Measurements from ENCODE around the gene TBC1D1. TPM values are rescaled to one million over a fixed set of nuclear protein-coding genes. Genes with fewer than 3 reads are reported as not detected.

Gene TBC1D1
- total RNA-seq, 1 donor from 2014 or later, result 133 TPM

DNA sequence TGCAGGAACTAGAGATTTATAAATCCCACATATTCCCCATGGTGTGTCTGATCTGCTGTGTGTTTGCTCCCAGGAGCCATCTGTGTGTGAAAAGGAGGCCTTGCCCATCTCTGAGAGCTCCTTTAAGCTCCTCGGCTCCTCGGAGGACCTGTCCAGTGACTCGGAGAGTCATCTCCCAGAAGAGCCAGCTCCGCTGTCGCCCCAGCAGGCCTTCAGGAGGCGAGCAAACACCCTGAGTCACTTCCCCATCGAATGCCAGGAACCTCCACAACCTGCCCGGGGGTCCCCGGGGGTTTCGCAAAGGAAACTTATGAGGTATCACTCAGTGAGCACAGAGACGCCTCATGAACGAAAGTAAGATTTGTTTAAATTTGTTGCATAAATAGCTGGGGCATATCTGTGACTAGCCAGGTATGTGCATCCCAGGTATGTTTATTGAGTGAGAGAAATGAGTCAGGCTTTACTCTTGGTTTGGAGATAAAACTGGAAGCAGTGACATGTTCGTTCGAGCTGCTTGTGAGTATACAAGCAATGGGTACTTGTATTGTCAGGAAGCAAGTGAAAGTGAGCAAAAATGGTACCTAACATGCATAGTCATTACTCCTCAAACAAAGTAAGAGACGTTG is 158.8 kb downstream of the TBC1D1 start:
- Histone ChIP-seq H3K36me3 (ENCODE audit: control insufficient read depth, insufficient read depth, low read length) (no peaks in the 10 kb centered on the region), H3K4me3 (ENCODE audit: low read depth, low read length) (no peak overlapping the region), H3K27me3 (ENCODE audit: control insufficient read depth, insufficient read depth, low read length) (no peaks in the 10 kb centered on the region)
- DNase-seq (ENCODE audit: low read depth), result no peak
- TF ChIP-seq, protein P1, sequence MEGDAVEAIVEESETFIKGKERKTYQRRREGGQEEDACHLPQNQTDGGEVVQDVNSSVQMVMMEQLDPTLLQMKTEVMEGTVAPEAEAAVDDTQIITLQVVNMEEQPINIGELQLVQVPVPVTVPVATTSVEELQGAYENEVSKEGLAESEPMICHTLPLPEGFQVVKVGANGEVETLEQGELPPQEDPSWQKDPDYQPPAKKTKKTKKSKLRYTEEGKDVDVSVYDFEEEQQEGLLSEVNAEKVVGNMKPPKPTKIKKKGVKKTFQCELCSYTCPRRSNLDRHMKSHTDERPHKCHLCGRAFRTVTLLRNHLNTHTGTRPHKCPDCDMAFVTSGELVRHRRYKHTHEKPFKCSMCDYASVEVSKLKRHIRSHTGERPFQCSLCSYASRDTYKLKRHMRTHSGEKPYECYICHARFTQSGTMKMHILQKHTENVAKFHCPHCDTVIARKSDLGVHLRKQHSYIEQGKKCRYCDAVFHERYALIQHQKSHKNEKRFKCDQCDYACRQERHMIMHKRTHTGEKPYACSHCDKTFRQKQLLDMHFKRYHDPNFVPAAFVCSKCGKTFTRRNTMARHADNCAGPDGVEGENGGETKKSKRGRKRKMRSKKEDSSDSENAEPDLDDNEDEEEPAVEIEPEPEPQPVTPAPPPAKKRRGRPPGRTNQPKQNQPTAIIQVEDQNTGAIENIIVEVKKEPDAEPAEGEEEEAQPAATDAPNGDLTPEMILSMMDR (IDR thresholded peaks at IDR 0.05; ENCODE audit: insufficient read depth, low read length, poor library complexity, severe bottlenecking), result no peak

DNA sequence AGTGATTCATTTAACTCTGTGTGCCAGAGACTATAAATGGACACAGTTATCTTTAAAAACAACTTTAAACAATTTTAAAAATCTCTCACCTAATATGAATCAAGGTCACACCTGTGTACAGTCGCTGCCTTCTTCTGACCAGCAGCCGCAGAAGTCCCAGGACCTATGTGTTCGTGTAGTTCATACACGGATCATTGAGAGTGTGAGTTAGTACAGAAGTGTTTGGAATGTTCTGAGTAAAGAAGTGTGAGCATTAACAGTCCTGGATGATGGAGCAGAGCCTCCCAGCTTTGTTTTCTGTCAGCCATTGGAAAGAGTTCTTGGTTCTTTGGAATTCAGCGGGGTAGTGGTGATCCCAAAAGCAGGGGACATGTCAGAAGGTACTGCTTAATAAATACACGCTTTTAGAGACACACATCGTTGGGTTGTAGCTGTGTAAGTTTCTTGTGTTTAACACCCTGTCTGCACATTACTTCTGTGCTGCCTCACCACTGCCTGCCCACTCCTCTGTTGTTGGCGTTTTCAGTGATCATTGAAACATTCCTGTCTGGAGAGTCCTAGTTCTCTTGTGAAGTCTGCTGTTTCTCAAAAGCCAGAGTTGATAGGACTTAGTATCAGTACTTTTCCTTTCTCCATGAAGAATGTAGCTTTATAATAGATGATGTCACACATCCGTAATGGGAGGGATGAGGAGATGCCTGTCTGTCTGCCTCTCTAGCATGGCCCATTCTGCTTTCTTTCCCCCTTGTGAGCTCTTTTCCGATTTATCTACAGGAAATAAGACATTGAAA is 159.9 kb downstream of the TBC1D1 start:
- DNase-seq (ENCODE audit: low read depth), result no peak
- TF ChIP-seq, protein P1 (IDR thresholded peaks at IDR 0.05; ENCODE audit: insufficient read depth, low read length, poor library complexity, severe bottlenecking), result no peak

DNA sequence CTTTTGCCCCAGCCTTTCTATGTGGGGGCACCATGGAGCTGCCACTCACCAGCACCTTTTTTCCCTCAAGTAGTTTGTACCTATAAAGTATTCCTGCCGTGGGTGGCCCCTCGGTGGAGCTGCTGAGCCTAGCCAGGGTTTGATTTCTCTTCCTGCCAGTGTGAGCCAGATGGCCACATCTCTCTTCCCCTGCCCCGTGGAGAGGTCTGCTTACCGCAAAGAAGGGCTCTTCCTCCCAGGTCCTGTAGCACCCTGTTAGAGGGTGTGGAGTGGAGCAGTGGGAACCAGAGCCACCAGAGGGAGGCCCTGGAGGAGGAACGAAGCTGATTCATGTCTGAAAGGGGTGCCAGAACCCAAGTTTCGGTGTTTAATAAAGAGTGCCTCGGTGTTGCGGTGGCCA is 164.7 kb downstream of the TBC1D1 start:
- DNase-seq (ENCODE audit: low read depth), result no peak
- no peak overlapping the region for H3K4me3 ChIP-seq (ENCODE audit: low read depth, low read length)
- TF ChIP-seq, protein P1 (IDR thresholded peaks at IDR 0.05; ENCODE audit: insufficient read depth, low read length, poor library complexity, severe bottlenecking), result no peak
- no peaks in the 10 kb centered on the region for H3K27me3 ChIP-seq (ENCODE audit: control insufficient read depth, insufficient read depth, low read length)
- H3K36me3 ChIP-seq (ENCODE audit: control insufficient read depth, insufficient read depth, low read length), result no peaks in the 10 kb centered on the region

More for the DNA sequence above, 159.9 kb downstream of the TBC1D1 start:
- H3K4me3 ChIP-seq (ENCODE audit: low read depth, low read length), result no peak overlapping the region
- no peaks in the 10 kb centered on the region for H3K36me3 ChIP-seq (ENCODE audit: control insufficient read depth, insufficient read depth, low read length)
- no peaks in the 10 kb centered on the region for H3K27me3 ChIP-seq (ENCODE audit: control insufficient read depth, insufficient read depth, low read length)

DNA sequence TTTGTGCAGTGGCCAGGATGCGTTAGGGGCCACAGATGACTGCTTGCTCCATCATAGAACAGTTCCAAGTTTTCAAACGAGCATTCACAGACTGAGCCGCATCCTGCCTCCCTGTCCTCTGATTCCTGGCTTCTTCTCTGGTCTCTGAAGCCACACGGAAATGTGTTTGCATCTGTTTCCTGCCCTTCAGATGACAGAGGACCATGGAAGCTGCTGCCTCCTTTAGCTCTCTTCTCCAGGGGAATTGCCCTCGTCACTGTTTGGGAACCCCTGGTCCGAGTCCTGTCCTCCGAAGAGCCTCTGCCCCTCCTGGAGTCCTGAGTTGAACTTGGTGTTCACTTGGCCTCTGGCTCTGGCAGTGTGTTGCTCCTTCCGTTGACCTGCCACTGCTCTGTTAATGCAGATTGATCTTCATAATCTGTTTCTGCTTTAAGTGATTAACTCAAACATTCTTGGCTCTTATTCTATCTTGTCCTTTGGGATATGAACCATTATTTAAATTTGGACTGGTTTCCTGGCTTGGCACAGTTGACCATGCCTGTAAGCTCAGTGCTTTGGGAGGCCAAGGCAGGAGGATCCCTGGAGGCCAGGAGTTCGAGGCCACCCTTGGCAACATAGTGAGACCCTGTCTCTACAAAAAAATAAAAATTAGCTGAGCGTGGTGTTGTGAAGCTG is 165.3 kb downstream of the TBC1D1 start:
- Histone ChIP-seq H3K27me3 (ENCODE audit: control insufficient read depth, insufficient read depth, low read length) (no peaks in the 10 kb centered on the region), H3K4me3 (ENCODE audit: low read depth, low read length) (no peak overlapping the region), H3K36me3 (ENCODE audit: control insufficient read depth, insufficient read depth, low read length) (no peaks in the 10 kb centered on the region)
- TF ChIP-seq, protein P1 (IDR thresholded peaks at IDR 0.05; ENCODE audit: insufficient read depth, low read length, poor library complexity, severe bottlenecking), result no peak
- DNase-seq (ENCODE audit: low read depth), result no peak

DNA sequence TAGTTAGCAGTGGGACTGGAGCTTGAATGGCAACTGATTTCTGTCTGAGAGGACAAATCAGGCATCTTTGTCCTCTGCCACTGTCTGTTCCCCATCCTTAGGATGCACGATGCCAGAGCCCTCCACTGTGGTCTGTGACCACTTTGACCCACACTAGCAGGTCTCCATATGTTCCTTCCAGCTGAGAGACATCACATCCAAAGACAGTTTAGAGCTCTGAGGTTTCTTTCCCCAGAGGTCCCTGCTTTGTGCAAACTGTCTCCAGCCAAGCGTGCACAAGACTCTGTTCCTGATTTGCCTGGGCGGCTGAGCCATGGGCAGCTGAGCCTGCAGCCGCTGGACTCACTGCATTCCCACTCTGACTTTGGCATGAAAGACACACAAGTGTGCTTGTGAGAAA is 167.3 kb downstream of the TBC1D1 start:
- no peak for DNase-seq (ENCODE audit: low read depth)
- TF ChIP-seq, protein P1 (IDR thresholded peaks at IDR 0.05; ENCODE audit: insufficient read depth, low read length, poor library complexity, severe bottlenecking), result no peak
- H3K36me3 ChIP-seq (ENCODE audit: control insufficient read depth, insufficient read depth, low read length), result no peaks in the 10 kb centered on the region

More for the DNA sequence above, 167.3 kb downstream of the TBC1D1 start:
- H3K4me3 ChIP-seq (ENCODE audit: low read depth, low read length), result no peak overlapping the region
- no peaks in the 10 kb centered on the region for H3K27me3 ChIP-seq (ENCODE audit: control insufficient read depth, insufficient read depth, low read length)
